Fibroblast of upper back skin (primary cell): ENCODE results near the gene KRTAP4-1.
"Not testable (repeated sequence)": the region's sequence is repeated elsewhere in the genome, so short reads cannot be mapped to it uniquely, and the experiment has no call there.

Experiments
- DNase-seq: peaks from one replicate; pipeline ENCODE4 v3.0.0-alpha.2; 2013

KRTAP4-1 gene

DNA sequence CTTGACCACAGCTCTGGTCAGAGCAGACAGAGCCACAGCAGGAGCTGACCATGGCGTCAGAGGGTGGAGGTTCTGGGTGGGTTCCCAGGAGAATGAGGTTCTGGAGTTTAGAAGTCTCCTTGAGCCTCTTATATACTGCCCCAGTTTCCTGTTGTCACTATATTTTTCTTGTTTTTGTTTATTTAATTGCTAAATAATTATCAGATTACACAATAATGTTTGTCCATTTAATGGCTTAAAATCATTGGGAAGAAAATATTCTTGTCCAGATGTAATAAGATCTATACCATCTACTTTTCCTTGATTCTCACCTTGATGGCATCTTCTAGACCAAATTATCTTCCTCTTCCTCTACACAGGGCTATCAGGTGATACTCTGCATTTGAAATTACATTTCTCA, 16.6 kb downstream of the KRTAP4-1 start, which contains the start of gene KRTAP4-3:
Gene KRTAP4-3, minus strand, starts transcription at position 101 of the 400 bp plus-strand sequence. Its CDS starts 49 bp downstream, at position 52.
- DNase-seq, result no peak

DNA sequence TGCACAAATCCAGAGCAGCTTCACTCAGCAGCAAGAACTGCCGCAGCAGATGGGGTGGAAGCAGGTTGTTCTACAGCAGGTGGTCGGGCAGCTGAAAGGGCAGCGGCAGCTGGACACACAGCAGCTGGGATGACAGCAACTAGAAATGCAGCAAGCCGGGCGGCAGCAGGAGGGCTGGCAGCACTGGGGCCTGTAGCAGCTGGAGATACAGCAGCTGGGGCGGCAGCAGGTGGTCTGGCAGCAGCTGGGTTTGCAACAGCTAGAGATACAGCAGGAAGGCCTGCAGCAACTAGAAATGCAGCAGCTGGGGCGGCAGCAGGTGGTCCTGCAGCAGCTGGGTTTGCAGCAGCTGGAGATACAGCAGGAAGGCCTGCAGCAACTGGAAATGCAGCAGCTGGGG, 17.1 kb downstream of the KRTAP4-1 start:
- no peak for DNase-seq

DNA sequence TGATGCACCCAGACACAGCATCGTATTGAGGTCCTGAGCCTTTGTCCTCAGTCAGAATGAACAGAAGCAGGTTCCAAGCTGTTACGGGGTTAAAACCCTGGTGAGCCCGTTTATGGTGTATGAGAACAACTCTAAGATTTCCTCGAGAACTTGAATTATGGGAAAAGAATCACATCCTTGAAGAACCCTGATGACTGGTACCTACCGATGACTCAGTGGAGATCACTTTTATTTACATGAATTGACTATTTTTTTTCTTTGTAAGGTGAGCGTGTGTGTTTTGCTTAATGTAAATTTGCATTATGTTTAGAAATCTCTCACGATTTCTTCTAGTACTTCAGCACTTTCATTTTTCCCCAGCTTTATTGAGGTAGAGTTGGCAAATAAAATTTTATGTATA, 20.9 kb downstream of the KRTAP4-1 start:
- no peak for DNase-seq

DNA sequence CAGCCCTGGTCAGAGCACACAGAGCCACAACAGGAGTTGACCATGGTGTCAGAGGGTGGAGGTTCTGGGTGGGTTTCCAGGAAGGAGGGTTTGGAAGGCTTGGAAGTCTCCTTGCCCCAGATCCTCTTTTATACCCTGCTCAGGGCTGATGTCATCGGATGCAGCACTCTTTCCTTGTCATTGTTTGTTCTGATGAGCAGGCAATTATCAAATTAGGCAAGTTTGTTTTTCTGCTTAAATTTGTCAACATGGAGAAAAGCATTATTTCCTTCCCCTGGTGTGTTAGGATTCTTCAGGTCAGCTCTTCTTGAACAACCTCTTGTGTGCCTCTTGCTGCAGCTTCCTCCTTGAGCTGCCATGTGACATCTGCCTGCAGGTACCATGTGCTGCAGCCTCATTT, 24.1 kb downstream of the KRTAP4-1 start, which contains the start of gene KRTAP4-4:
Gene KRTAP4-4, minus strand, starts transcription at position 101 of the 400 bp plus-strand sequence. Its CDS starts 57 bp downstream, at position 44.
- no peak for DNase-seq

DNA sequence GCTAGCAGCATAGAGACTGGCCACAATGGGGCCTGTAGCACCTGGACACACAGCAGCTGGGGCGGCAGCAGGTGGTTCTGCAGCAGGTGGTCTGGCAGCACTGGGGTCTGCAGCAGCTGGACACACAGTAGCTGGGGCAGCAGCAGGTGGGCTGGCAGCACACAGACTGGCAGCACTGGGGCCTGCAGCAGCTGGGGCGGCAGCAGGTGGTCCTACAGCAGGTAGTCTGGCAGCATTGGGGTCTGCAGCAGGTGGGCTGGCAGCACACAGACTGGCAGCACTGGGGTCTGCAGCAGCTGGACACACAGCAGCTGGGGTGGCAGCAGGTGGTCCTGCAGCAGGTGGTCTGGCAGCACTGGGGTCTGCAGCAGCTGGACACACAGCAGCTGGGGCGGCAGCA, 24.5 kb downstream of the KRTAP4-1 start:
- DNase-seq, result not testable (repeated sequence)

DNA sequence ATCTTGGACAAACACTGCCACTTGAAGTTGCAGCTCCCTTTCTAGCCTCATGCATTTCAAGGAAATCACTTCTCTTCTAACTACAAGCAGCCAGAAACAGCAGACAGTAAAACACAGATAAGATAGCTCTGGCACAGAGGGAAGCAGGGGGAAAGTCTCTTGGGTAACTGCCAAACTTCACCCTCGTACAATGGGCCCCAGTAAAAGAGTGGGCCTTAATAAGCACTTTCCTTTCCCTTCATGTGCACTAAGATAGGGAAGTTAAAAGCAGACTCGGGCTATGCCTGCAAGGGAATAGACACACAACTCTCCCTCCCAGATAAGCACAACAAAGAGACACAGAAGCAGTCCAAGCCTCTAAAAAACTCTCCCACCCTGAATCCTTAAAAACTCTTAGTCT, 30.9 kb downstream of the KRTAP4-1 start:
- DNase-seq, result no peak

DNA sequence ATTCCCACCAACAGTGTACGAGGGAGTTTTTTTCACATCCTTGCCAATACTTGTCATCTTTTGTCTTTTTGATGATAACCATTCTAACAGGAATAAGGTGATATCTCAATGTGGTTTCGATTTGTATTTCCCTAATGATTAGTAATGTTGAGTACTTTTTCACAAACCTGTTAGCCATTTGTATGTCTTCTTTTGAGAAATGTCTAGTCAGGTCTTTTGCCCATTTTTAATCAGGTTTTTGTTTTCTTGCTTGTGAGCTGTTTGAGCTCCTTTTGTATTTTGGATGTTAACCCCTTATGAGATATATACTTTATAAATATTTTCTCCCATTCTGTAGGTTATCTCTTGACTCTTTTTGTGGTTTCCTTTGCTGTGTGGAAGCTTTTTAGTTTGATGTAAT, 33.2 kb downstream of the KRTAP4-1 start:
- DNase-seq, result no peak

DNA sequence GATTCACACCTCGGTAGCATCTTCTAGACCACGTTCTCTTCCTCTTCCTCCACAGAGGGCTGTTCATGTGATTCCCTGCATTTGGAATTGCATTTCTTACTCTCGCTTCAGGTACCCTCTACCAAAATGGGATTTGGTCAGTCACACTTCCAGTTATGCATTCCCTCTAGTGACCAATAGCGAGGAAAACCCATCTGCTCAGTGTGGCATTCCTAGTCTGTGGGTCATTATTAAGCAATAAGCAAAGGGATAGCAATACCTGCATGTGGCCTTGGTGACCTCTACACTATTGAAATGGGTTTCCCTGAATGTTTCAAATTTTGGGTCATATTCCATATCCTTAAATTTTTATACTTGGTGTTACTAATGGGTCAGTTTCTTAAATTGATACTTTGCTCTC, 34.7 kb downstream of the KRTAP4-1 start:
- no peak for DNase-seq

DNA sequence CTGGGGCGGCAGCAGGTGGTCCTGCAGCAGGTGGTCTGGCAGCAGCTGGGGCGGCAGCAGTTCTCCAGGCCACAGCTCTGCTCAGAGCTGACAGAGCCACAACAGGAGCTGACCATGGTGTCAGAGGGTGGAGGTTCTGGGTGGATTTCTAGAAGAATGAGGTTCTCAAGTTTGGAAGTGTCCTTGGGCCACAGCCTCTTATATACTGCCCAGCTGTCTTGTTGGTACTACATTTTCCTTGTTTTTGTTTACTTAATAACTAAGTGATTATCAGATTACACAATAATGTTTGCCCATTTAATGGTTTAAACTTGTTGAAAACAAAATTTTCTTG, 35.1 kb downstream of the KRTAP4-1 start, which contains the start of gene KRTAP4-5:
Gene KRTAP4-5, minus strand, starts transcription at position 174 of the 334 bp plus-strand sequence. Its CDS starts 58 bp downstream, at position 116.
- no peak for DNase-seq

DNA sequence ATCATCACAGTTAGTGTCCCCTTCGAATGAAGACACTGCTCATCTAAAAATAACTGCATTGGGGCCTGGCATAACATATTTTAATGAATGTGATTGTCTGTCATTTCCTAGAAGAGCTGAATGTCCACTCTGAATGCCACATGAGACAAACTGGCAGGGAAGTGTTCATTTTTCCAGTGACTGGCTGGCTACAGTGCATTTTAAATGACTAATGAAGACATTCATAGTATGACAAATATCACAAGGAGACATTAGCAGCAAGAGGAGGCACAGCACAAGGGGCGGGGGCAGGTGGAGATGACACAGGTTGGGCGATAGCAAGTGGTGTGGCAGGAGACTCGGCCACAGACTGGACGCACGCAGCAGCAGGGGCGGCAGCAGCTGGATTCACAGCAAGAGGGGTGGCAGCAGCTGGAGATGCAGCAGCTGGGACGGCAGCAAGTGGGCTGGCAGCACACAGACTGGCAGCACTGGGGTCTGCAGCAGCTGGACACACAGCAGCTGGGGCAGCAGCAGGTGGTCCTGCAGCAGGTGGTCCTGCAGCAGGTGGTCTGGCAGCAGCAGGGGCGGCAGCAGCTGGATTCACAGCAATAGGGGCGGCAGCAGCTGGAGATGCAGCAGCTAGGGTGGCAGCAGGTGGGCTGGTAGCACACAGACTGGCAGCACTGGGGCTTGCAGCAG, 35.6 kb downstream of the KRTAP4-1 start:
- DNase-seq, result not testable (repeated sequence)

DNA sequence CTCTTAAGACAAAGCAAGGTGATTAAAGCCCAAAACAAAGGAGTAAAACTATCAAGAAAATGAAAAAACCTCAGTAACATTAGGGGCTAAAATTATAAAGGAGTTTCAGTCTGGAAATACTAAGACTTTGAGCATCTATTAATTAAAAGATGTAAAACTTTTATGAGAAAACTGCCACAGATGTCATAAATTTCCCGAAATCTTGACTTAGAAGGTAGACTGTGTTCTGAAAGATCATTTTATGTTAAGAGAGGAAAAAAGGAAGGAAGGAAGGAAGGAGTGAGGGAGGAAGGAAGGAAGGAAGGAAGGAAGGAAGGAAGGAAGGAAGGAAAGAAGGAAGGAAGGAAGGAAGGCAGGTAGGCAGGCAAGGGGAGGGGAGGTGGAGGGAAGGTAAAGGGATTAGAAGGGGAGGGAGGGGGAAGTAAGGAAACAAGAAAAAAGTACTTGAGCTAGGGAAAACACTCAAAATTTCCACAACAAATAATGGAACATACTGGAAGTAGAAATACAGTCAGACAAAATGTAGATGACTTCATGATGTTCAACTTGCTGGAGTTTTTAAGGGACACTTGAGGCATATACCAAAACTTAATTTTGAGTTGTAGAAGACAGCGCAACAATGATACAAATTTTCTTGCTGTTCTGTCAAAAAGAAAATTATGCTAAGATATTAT, 37.0 kb downstream of the KRTAP4-1 start:
- DNase-seq, result no peak

DNA sequence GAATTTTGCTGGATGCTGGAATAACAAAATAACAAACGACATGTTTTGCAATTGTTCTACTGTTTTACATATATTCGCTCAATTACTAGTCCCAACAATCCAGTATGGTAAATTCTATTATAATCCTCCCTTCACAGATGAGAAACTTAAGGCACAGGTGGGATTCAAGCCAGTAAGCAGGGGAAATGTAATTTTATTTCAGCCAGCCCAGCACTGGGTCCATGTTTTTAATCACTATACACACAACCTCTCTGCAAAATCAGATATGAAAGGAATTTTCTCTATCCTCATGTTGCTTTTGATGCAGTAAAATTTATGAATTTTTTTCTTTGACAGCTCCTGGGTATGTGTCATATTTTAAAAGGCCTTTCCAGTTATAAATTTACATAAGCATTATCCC, 39.5 kb downstream of the KRTAP4-1 start:
- DNase-seq, result no peak

DNA sequence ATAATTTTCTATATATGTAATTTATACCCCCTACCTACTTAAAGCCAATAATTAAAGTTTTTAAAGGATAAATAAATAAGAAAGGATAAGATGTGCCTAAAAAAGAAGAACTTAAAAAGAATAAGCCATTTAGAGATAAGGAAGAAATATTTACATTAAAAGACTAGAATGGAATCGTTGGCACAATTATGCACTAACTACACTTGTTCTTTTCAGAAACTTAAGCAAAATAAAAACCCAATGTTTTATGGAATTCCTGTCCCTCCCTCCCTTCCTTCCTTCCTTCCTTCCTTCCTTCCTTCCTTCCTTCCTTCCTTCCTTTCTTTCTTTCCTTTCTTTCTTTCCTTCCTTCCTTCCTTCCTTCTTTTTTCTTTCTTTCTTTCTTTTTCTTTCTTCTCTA, 39.9 kb downstream of the KRTAP4-1 start:
- DNase-seq, result no peak

DNA sequence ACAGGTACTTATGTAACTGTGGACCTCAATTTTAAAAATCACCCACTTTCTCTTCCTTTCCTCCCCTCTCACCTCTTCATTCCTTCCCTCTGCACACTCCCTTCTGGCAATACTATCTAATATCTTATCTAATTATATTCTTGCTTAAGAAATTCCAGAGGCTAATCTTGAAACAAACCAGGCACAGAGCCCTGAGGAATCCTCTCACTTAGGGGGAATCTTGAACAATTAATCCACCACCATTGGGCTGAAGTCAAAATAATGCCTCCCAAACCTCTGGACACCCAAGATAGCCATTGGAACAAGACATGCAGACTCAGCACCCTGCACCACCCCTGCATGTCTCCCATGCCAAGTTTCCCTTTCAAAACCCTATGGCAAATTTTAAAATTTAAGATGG, 43.4 kb downstream of the KRTAP4-1 start:
- no peak for DNase-seq

DNA sequence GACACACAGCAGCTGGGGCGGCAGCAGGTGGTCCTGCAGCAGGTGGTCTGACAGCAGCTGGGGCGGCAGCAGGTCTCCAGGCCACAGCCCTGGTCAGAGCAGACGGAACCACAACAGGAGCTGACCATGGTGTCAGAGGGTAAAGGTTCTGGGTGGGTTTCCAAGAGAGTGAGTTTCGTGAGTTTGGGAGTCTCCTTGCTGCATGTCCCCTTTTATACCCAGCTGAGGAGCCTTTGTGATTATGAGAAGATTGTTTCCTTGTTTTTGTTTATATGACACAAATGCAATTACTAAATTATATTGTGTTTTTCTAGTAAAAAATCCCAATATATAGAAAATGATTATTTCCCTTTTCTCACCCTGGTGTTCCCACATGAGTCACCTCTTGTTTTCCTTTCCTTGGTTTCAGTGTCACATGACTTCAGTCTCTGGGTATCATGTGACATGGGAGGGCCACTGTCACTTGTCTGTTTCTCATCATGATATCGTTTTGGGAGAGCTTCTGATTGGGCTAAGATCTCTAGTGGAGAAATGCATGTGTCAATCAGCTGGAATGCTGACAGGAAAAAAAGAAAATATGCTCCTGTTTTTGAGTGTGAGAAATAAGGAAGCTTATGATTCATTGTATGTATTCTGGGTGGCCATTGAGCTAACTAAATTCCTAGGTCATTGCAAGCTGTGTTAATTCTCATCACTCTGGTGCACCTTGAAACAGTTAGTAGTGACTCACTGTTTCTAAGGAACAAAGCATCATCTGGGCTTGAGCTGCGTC, 44.2 kb downstream of the KRTAP4-1 start, which contains the start of gene KRTAP4-6:
Gene KRTAP4-6, minus strand, starts transcription at position 185 of the 772 bp plus-strand sequence. Its CDS starts 57 bp downstream, at position 128.
- peak; percentile 96 for DNase-seq

DNA sequence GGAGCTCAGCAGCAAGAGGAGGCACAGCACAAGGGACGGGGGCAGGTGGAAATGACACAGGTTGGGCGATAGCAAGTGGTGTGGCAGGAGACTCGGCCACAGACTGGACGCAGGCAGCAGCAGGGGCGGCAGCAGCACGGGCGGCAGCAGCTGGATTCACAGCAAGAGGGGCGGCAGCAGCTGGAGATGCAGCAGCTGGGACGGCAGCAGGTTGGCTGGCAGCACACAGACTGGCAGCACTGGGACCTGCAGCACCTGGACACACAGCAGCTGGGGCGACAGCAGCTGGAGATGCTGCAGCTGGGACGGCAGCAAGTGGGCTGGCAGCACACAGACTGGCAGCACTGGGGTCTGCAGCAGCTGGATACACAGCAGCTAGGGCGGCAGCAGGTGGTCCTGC, 44.8 kb downstream of the KRTAP4-1 start:
- not testable (repeated sequence) for DNase-seq
